WTC11 (cell line): Measurements from ENCODE around the gene PHRF1. TPM values are rescaled to one million over a fixed set of nuclear protein-coding genes. Genes with fewer than 3 reads are reported as not detected.

Source experiments
- ATAC-seq: fragments of 200-7000 bp; cut with Tn5 transposase; 2 replicates; pipeline ENCODE4 v1.10.0; 2021; ENCODE audit warnings: mild to moderate bottlenecking, moderate library complexity
- CTCF ChIA-PET: fragments of 300-600 bp; sonication (Branson Sonifier 250); formaldehyde crosslinking; loops from one replicate; lab custom pipeline; 2021; ENCODE audit warnings: antibody characterized with exemption; lab: Charles Lee
- POLR2A ChIA-PET: fragments of 350-600 bp; sonication (Branson Sonifier 250); formaldehyde crosslinking; loops from one replicate; lab custom pipeline; 2021; ENCODE audit warnings: antibody characterized with exemption; lab: Charles Lee
- DNase-seq: peaks from one replicate; pipeline ENCODE4 v3.0.0; 2021; ENCODE audit warnings: low spot score
- H3K27ac Mint-ChIP-seq: 2 replicates; pipeline ENCODE4 v1.8.0; 2021; ENCODE audit warnings: mixed read lengths
- H3K27me3 Mint-ChIP-seq: 2 replicates; pipeline ENCODE4 v1.8.0; 2021; ENCODE audit warnings: low read depth, mild to moderate bottlenecking, moderate library complexity, mixed read lengths
- H3K36me3 Mint-ChIP-seq: 2 replicates; pipeline ENCODE4 v1.8.0; 2021; ENCODE audit warnings: mixed read lengths
- H3K4me1 Mint-ChIP-seq: 2 replicates; pipeline ENCODE4 v1.8.0; 2022; ENCODE audit warnings: mixed read lengths
- H3K4me3 Mint-ChIP-seq: 2 replicates; pipeline ENCODE4 v1.8.0; 2021; ENCODE audit warnings: mild to moderate bottlenecking, moderate library complexity, mixed read lengths
- H3K9me3 Mint-ChIP-seq: 2 replicates; pipeline ENCODE4 v1.8.0; 2021; ENCODE audit warnings: mixed read lengths
- AR ChIP-seq: fragments of 250-450 bp; sonication (Bioruptor Pico); IDR thresholded peaks from 2 replicates; pipeline ENCODE4 v1.9.0; 2021; ENCODE audit warnings: mild to moderate bottlenecking
- CBFB ChIP-seq: sonication (generic); formaldehyde crosslinking; IDR thresholded peaks from 2 replicates; pipeline ENCODE4 v1.8.1; 2022; ENCODE audit warnings: mild to moderate bottlenecking, low read depth, missing genetic modification reagents
- E2F1 ChIP-seq: sonication (generic); formaldehyde crosslinking; IDR thresholded peaks from 2 replicates; pipeline ENCODE4 v1.8.0; 2022; ENCODE audit warnings: mild to moderate bottlenecking, missing genetic modification reagents
- EMX1 ChIP-seq: fragments of 250-450 bp; sonication (Bioruptor Pico); IDR thresholded peaks from 2 replicates; pipeline ENCODE4 v1.8.0; 2021; ENCODE audit warnings: mild to moderate bottlenecking
- ESRRA ChIP-seq: sonication (generic); formaldehyde crosslinking; IDR thresholded peaks from 2 replicates; pipeline ENCODE4 v1.8.1; 2022; ENCODE audit warnings: mild to moderate bottlenecking, missing genetic modification reagents, borderline replicate concordance
- IRF2 ChIP-seq: sonication (generic); formaldehyde crosslinking; IDR thresholded peaks from 2 replicates; pipeline ENCODE4 v1.8.0; 2022; ENCODE audit warnings: low read depth, missing genetic modification reagents, borderline replicate concordance
- NR1H2 ChIP-seq: sonication (generic); formaldehyde crosslinking; IDR thresholded peaks from 2 replicates; pipeline ENCODE4 v1.9.0; 2021; ENCODE audit warnings: mild to moderate bottlenecking, moderate library complexity, missing genetic modification reagents
- PREB ChIP-seq: sonication (generic); formaldehyde crosslinking; IDR thresholded peaks from 2 replicates; pipeline ENCODE4 v1.8.1; 2022; ENCODE audit warnings: mild to moderate bottlenecking, missing genetic modification reagents, moderate library complexity, borderline replicate concordance
- TEAD4 ChIP-seq: sonication (generic); formaldehyde crosslinking; IDR thresholded peaks from 2 replicates; pipeline ENCODE4 v1.8.0; 2022; ENCODE audit warnings: mild to moderate bottlenecking, missing genetic modification reagents
- ZNF423 ChIP-seq: fragments of 250-450 bp; sonication (Bioruptor Pico); IDR thresholded peaks from 2 replicates; pipeline ENCODE4 v2.1.2; 2022; ENCODE audit warnings: mild to moderate bottlenecking, moderate library complexity
- ZNF532 ChIP-seq: fragments of 250-450 bp; sonication (Bioruptor Pico); IDR thresholded peaks from 2 replicates; pipeline ENCODE4 v1.9.0; 2021; ENCODE audit warnings: mild to moderate bottlenecking, borderline replicate concordance
- ZNF671 ChIP-seq: fragments of 250-450 bp; sonication (Bioruptor Pico); IDR thresholded peaks from 2 replicates; pipeline ENCODE4 v1.8.0; 2021; ENCODE audit warnings: mild to moderate bottlenecking
- total RNA-seq: library from RNA; stranded (reverse); gene quantifications from 3 replicates; pipeline ENCODE4 v1.2.3, GENCODE V29; 2021
- TF ChIP-seq, protein P1 (sequence below): fragments of 200-600 bp; IDR thresholded peaks from 2 replicates; pipeline ENCODE4 v1.8.0; 2022; ENCODE audit warnings: antibody characterized with exemption
- TF ChIP-seq, protein P2 (sequence below): sonication (generic); formaldehyde crosslinking; IDR thresholded peaks from 2 replicates; pipeline ENCODE4 v1.8.0; 2023; ENCODE audit warnings: missing genetic modification reagents, mild to moderate bottlenecking, borderline replicate concordance

Gene PHRF1
- total RNA-seq, 1 experiment from 2014 or later = 46.9 TPM

DNA sequence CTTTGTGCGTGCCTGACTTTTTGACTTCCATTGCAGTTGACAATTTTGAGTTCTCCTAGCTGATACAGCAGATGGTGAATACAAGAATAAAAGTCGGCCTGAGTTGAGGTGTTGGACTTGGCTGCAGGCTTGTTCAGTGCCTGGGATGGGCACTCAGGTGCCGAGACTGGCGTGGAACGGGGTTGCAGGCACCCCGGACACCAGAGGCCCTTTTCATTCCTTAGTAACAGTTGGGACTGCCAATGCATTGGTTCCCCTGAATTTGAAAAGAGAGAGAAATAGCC lies 1.3 kb downstream of the PHRF1 start (continued):
- TF ChIP-seq ZNF532 (CRISPR knock-in tag) (no peak), EMX1 (CRISPR knock-in tag) (no peak), CBFB (CRISPR knock-in tag) (no peak), ZNF423 (no peak), AR (CRISPR knock-in tag) (no peak), ESRRA (CRISPR knock-in tag) (no peak), TEAD4 (no peak)

DNA sequence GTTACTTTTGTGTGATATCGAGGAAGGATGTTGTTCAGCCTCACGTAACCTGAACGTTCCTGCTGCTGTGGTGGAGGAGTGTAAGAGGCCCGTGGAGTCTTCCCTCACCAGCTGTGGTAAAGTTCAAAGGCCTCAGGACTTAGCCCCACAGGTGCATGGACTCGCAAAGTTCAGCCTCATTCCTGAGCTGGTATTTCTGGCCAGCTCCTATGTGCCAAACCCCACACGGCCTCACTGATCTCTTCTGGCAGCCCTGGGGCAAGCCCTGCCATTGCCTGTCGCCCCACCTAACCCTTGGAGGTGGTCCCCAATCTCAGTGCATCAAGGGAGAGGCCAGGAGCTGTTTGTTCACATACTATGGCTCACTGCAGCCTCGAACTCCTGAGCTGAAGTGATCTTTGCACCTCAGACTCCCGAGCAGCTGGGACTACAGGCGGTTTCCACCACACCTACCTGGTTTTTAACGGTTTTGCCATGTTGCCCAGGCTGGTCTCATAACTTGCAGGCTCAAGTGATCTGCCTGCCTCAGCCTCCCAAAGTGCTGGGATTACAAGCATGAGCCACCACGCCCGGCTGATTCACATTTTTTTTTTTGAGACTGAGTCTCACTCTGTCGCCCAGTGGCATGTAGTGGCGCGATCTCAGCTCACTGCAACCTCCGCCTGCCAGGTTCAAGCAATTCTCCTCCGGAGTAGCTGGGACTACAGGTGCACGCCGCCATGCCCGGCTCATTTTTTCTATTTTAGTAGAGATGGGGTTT lies 2.2 kb downstream of the PHRF1 start:
- H3K27me3 Mint-ChIP-seq = peaks cover 18% of the 10 kb centered on the region
- peaks cover 31% of the 10 kb centered on the region for H3K4me1 Mint-ChIP-seq
- CTCF ChIA-PET = interaction anchor here (1.1 kb wide), 1 partner anchor 13 kb away, joined by 3 read pairs; no protein-coding TSS in a partner anchor
- DNase-seq = no peak
- ATAC-seq = no peak
- H3K9me3 Mint-ChIP-seq = no peaks in the 10 kb centered on the region
- POLR2A ChIA-PET = no interaction called here
- peak overlapping the region; percentile 57; the same call in 1 of the 2 replicates for H3K27ac Mint-ChIP-seq
- H3K4me3 Mint-ChIP-seq = peak overlapping the region; percentile 90
- H3K36me3 Mint-ChIP-seq = peaks cover 13% of the 10 kb centered on the region
- TF ChIP-seq ZNF423 (no peak), ZNF671 (no peak), E2F1 (CRISPR knock-in tag) (no peak), IRF2 (CRISPR knock-in tag) (no peak), PREB (no peak), AR (CRISPR knock-in tag) (no peak), NR1H2 (CRISPR knock-in tag) (no peak)
- TF ChIP-seq, protein P1, sequence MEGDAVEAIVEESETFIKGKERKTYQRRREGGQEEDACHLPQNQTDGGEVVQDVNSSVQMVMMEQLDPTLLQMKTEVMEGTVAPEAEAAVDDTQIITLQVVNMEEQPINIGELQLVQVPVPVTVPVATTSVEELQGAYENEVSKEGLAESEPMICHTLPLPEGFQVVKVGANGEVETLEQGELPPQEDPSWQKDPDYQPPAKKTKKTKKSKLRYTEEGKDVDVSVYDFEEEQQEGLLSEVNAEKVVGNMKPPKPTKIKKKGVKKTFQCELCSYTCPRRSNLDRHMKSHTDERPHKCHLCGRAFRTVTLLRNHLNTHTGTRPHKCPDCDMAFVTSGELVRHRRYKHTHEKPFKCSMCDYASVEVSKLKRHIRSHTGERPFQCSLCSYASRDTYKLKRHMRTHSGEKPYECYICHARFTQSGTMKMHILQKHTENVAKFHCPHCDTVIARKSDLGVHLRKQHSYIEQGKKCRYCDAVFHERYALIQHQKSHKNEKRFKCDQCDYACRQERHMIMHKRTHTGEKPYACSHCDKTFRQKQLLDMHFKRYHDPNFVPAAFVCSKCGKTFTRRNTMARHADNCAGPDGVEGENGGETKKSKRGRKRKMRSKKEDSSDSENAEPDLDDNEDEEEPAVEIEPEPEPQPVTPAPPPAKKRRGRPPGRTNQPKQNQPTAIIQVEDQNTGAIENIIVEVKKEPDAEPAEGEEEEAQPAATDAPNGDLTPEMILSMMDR = no peak
- TF ChIP-seq, protein P2, sequence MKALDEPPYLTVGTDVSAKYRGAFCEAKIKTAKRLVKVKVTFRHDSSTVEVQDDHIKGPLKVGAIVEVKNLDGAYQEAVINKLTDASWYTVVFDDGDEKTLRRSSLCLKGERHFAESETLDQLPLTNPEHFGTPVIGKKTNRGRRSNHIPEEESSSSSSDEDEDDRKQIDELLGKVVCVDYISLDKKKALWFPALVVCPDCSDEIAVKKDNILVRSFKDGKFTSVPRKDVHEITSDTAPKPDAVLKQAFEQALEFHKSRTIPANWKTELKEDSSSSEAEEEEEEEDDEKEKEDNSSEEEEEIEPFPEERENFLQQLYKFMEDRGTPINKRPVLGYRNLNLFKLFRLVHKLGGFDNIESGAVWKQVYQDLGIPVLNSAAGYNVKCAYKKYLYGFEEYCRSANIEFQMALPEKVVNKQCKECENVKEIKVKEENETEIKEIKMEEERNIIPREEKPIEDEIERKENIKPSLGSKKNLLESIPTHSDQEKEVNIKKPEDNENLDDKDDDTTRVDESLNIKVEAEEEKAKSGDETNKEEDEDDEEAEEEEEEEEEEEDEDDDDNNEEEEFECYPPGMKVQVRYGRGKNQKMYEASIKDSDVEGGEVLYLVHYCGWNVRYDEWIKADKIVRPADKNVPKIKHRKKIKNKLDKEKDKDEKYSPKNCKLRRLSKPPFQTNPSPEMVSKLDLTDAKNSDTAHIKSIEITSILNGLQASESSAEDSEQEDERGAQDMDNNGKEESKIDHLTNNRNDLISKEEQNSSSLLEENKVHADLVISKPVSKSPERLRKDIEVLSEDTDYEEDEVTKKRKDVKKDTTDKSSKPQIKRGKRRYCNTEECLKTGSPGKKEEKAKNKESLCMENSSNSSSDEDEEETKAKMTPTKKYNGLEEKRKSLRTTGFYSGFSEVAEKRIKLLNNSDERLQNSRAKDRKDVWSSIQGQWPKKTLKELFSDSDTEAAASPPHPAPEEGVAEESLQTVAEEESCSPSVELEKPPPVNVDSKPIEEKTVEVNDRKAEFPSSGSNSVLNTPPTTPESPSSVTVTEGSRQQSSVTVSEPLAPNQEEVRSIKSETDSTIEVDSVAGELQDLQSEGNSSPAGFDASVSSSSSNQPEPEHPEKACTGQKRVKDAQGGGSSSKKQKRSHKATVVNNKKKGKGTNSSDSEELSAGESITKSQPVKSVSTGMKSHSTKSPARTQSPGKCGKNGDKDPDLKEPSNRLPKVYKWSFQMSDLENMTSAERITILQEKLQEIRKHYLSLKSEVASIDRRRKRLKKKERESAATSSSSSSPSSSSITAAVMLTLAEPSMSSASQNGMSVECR = no peak
